ENCODE results near the gene AGBL1.

AGBL1 gene

DNA sequence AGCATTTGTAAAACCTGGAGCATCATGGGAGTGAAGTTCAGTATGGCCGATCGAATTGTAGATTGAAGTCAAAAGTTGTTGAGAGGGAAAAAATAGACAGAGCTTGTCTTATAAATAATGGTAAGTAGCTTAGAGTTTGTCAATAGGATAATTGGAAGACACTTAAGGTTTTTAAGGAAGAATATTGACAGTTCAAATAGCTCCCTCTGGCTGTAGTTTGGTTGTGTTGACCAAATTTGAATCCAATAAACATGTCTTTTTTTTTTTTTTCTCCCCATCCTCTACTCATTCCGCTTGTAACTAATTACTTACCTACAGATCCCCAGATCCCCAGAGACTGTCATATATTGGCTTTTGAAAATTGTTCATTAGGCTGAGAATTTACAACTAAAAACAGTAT is 677.0 kb downstream of the AGBL1 start:
- Histone ChIP-seq H3K27me3 (no peaks in the 10 kb centered on the region), H3K9me3 (replicated peaks in 1 of 11) (no peaks in the 10 kb centered on the region), H3K4me1 (no peaks in the 10 kb centered on the region), H3K4me3 (no peak overlapping the region), H3K36me3 (no peaks in the 10 kb centered on the region), H3K27ac (no peak overlapping the region), H3K9ac (no peak overlapping the region), H3K4me2 (no peak overlapping the region), H4K20me1 (no peaks in the 10 kb centered on the region)
- no peak for TF ChIP-seq Cebpa-rat (IDR thresholded peaks at IDR 0.05)

DNA sequence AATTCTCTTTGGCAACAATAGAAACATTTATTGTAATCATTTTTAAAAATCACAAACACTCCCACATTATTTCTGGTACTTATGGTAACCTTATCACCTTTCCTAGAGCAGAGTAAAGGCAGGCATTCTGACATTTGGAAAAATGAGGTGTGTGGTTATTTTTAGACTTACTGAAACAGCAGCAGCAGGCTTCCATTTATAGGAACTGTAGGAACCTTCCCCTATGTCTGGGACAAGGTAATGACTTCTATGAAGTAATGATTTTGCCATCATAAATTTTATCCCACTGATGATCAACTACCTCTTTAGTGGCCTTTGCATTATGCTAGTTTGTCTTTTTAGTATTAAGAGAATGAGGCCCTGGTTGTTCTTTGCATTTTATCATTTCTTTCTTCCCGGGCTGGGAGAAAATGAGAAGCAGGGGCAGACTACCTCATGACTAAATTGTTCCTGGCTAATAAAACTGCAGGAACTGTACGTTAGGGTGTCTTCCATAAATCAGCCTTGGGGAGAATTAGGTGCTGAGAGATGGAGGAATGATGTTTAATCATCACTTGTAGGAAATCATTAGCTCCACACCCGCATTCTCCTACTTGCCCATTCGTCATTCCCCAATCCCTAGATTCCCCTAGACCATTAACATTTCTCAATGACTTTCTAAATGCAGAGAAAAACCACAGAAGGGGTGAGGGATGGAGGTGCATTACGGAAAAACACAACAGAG is 680.3 kb downstream of the AGBL1 start:
- no peak for TF ChIP-seq Cebpa-rat (IDR thresholded peaks at IDR 0.05)
- H3K36me3 ChIP-seq = no peaks in the 10 kb centered on the region
- H3K4me3 ChIP-seq = no peak overlapping the region
- H3K27me3 ChIP-seq = no peaks in the 10 kb centered on the region
- H3K9ac ChIP-seq = no peak overlapping the region
- H3K4me2 ChIP-seq = no peak overlapping the region
- no peaks in the 10 kb centered on the region for H3K9me3 ChIP-seq (replicated peaks in 1 of 11)
- no peak overlapping the region for H3K27ac ChIP-seq
- no peaks in the 10 kb centered on the region for H3K4me1 ChIP-seq
- H4K20me1 ChIP-seq = no peaks in the 10 kb centered on the region

DNA sequence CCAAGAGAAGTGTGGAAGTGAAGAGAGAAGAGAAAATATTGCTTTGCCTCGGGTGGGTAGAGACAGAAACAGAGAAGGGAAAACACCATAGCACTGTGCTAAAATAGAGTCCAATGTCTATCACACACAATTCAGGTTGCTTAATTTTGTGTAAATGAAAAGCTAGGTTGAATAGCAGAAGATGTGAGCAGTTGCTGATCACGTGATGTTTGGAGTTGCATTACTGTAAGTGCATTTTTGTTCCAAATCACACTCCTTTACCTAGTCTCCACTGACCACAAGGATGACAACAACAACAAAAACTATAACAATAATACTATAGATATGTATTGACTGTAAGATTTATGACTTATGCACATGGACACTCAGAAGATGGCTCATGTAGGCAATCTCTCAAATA is 683.2 kb downstream of the AGBL1 start:
- Histone ChIP-seq H3K9me3 (replicated peaks in 1 of 11) (no peaks in the 10 kb centered on the region), H4K20me1 (no peaks in the 10 kb centered on the region)
- no peak for TF ChIP-seq Cebpa-rat (IDR thresholded peaks at IDR 0.05)

DNA sequence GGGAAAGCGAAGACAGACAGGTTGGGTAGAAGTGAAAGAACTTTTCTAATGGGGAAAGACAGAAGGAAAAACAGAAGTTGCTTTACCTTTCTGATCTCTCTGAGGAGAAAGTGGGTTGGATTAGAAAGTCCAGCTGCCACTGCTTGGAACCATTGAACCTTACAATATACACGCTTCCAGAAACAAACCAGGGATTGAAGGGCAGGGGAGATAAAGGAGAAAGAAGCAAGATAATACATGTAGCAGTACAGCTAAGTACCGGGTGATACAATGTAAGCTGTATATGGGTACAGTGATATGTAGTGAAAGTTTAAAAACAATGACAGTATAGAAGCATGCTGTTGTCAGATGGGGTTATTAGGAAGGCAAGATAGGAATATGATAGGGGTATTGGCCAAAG is 684.4 kb downstream of the AGBL1 start:
- no peak overlapping the region for H3K4me2 ChIP-seq
- no peak for TF ChIP-seq Cebpa-rat (IDR thresholded peaks at IDR 0.05)
- H3K9me3 ChIP-seq (replicated peaks in 1 of 11) = no peaks in the 10 kb centered on the region
- H3K36me3 ChIP-seq = no peaks in the 10 kb centered on the region
- no peak overlapping the region for H3K9ac ChIP-seq
- H3K27me3 ChIP-seq = no peaks in the 10 kb centered on the region
- H3K27ac ChIP-seq = no peak overlapping the region
- no peaks in the 10 kb centered on the region for H4K20me1 ChIP-seq
- no peaks in the 10 kb centered on the region for H3K4me1 ChIP-seq
- no peak overlapping the region for H3K4me3 ChIP-seq

More for the DNA sequence above, 683.2 kb downstream of the AGBL1 start:
- H3K9ac ChIP-seq = no peak overlapping the region
- H3K4me2 ChIP-seq = no peak overlapping the region
- no peaks in the 10 kb centered on the region for H3K4me1 ChIP-seq
- no peaks in the 10 kb centered on the region for H3K27me3 ChIP-seq
- no peaks in the 10 kb centered on the region for H3K36me3 ChIP-seq
- H3K27ac ChIP-seq = no peak overlapping the region
- no peak overlapping the region for H3K4me3 ChIP-seq

DNA sequence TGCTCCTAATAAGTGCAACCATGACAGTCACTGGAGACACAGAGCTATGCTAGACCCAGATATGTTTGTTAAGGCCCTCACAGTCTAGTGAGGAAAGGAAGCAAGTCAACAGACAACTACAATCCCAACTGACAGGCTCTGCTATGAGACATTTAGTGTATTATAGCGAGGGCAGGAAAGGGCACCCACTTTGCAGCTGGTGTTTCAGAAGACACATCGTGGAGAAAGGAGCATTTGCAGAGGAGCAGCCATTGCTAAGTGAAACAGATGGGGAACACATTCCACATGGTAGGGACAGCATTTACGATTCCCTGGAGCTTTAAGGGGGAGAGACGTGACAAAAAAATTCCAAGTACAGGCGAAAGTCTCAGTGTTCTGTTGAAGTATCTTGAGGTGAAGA is 685.6 kb downstream of the AGBL1 start:
- H3K9ac ChIP-seq = no peak overlapping the region
- H3K4me3 ChIP-seq = no peak overlapping the region
- H3K4me1 ChIP-seq = no peaks in the 10 kb centered on the region
- no peak overlapping the region for H3K27ac ChIP-seq
- no peak for TF ChIP-seq Cebpa-rat (IDR thresholded peaks at IDR 0.05)
- H4K20me1 ChIP-seq = no peaks in the 10 kb centered on the region
- H3K9me3 ChIP-seq (replicated peaks in 1 of 11) = no peaks in the 10 kb centered on the region
- no peaks in the 10 kb centered on the region for H3K36me3 ChIP-seq
- no peak overlapping the region for H3K4me2 ChIP-seq
- no peaks in the 10 kb centered on the region for H3K27me3 ChIP-seq

DNA sequence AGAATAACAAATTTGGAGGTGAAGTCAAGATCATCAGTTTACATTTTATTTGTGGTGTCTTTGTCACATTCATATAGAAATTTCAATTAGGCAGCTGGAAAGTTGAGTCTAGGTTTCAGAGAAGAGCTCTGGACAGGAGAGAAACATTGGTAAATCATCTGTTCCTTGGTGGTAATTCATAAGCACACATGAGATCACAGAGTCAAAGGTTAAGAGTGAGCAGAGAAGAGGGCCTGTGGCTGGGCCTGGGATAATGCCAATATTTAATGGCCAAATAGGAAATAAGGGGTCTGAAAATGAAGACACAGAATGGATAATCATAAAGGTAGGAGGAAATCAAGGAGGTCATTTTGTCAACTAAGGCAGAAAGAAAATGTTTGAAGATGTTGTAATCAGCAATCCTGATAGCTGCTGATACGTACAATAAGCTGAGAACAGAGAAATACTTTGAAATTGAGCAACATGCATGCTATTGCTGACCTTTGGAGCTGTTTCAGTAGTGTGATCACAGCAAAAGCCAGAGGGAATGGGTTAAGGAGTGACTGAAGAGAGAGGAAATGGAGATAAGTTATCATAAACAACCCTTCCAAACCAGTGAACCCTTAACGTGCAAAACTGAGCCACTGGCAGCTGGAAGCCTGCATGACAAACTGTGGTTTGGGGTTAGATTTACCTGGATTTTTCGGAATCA is 692.8 kb downstream of the AGBL1 start:
- H3K9me3 ChIP-seq (replicated peaks in 1 of 11) = no peaks in the 10 kb centered on the region
- H3K27me3 ChIP-seq = no peaks in the 10 kb centered on the region
- no peak overlapping the region for H3K4me2 ChIP-seq
- H3K4me3 ChIP-seq = no peak overlapping the region
- H3K9ac ChIP-seq = no peak overlapping the region
- no peak overlapping the region for H3K27ac ChIP-seq
- no peak for TF ChIP-seq Cebpa-rat (IDR thresholded peaks at IDR 0.05)
- no peaks in the 10 kb centered on the region for H3K4me1 ChIP-seq
- no peaks in the 10 kb centered on the region for H4K20me1 ChIP-seq
- H3K36me3 ChIP-seq = no peaks in the 10 kb centered on the region

DNA sequence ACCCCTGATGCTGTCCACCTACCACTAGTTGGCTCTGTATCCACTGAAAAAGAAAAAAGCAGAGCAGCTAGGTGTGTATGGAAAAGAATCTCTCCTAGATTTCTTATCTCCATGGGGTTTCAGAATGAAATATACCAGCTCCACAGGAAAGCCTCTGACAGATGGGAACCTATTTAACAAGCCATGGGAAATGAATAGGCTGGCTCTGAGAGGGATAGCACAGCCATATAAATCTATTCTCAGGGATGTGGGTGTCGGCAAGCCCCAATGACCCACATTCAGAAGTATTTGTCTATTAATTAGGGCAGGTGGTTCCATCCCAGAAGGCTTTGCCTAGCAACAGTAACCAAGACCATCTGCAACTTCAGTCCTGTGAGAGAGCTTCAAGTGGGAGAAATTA is 694.1 kb downstream of the AGBL1 start:
- no peaks in the 10 kb centered on the region; a peak in 1 of 22 replicates for H3K9me3 ChIP-seq (replicated peaks in 1 of 11)
- H3K27me3 ChIP-seq = no peaks in the 10 kb centered on the region
- no peaks in the 10 kb centered on the region for H3K36me3 ChIP-seq
- H3K9ac ChIP-seq = no peak overlapping the region
- no peaks in the 10 kb centered on the region for H4K20me1 ChIP-seq
- no peaks in the 10 kb centered on the region for H3K4me1 ChIP-seq
- no peak overlapping the region for H3K4me2 ChIP-seq
- H3K4me3 ChIP-seq = no peak overlapping the region
- H3K27ac ChIP-seq = no peak overlapping the region
- no peak for TF ChIP-seq Cebpa-rat (IDR thresholded peaks at IDR 0.05)

DNA sequence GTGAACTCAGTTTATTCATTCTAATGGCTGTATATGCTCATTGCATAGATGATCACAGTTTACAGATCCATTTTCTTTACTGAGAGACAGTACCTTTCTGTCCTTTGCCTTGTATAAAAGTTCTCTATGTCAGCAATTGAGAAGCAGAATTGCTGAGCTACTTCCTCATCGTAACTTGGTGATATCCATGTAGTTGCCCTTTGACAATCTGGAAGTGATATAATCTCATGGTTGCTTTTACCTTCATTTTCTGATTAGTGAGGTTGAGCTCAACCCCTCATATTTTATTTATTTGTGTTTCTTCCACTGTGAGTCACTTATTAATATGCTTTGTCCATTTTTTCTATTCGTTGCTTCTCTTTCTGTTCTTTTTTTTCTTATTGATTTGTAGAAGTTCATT is 696.5 kb downstream of the AGBL1 start:
- Histone ChIP-seq H3K4me3 (no peak overlapping the region), H3K4me2 (no peak overlapping the region), H3K9ac (no peak overlapping the region), H4K20me1 (no peaks in the 10 kb centered on the region), H3K27me3 (no peaks in the 10 kb centered on the region), H3K9me3 (replicated peaks in 1 of 11) (no peaks in the 10 kb centered on the region; a peak in 1 of 22 replicates), H3K36me3 (no peaks in the 10 kb centered on the region), H3K4me1 (no peaks in the 10 kb centered on the region), H3K27ac (no peak overlapping the region)
- TF ChIP-seq Cebpa-rat (IDR thresholded peaks at IDR 0.05) = no peak

DNA sequence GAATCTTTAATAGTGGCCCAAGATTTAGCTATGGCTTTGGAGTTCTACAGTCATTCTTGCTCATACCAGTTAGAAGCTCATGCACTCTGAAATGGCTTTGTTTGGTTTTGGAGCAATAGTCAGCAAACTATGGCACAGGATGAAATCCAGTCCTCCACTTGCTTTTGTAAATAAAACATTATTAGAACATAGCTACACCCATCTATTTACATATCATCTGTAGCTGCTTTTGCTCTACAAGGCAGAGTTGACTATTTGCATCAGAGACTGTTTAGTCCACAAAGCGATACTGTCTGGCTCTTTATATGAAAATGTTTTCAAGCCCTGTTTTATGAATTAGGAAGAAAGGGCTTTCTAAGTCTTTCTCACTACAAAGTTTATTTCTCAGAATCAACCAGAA is 716.9 kb downstream of the AGBL1 start:
- no peak for TF ChIP-seq Cebpa-rat (IDR thresholded peaks at IDR 0.05)
- H3K27me3 ChIP-seq = no peaks in the 10 kb centered on the region
- peak overlapping the region in 10 of 11 experiments; percentile 27 to 70 (median 65); a peak in 18 of 22 replicates for H3K4me2 ChIP-seq
- H3K4me1 ChIP-seq = peaks cover 9 to 14% (median 12%) of the 10 kb centered on the region in 10 experiments
- no peaks in the 10 kb centered on the region for H3K9me3 ChIP-seq (replicated peaks in 1 of 11)
- H3K4me3 ChIP-seq = no peak overlapping the region
- no peaks in the 10 kb centered on the region for H4K20me1 ChIP-seq
- no peaks in the 10 kb centered on the region for H3K36me3 ChIP-seq
- H3K9ac ChIP-seq = no peak overlapping the region
- H3K27ac ChIP-seq = no peak overlapping the region

DNA sequence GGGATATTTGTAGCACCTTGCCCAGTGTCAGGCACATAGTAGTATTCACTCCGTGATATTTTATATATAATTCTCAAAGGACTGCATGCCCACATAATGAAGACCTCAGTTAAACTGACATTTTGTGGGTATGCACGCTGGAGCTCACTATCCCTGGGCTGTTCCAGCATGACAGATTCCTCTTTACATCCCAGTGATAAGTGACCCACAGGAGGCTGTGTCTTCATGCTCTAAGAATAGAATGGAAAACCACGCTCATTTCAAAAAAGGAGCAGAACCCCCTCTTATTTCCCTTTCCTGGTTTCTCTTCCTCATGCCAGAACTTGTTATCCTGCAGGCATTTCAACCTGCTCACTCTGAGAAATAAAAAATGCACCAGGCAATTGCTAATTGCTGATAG is 717.5 kb downstream of the AGBL1 start:
- TF ChIP-seq Cebpa-rat (IDR thresholded peaks at IDR 0.05) = no peak
- Histone ChIP-seq H3K36me3 (no peaks in the 10 kb centered on the region), H3K9me3 (replicated peaks in 1 of 11) (no peaks in the 10 kb centered on the region), H3K4me3 (no peak overlapping the region), H4K20me1 (no peaks in the 10 kb centered on the region), H3K27ac (no peak overlapping the region), H3K4me1 (peaks cover 9 to 14% (median 12%) of the 10 kb centered on the region in 10 experiments), H3K4me2 (peak overlapping the region; percentile 27 to 70 (median 64)), H3K27me3 (no peaks in the 10 kb centered on the region), H3K9ac (no peak overlapping the region)

All from BLaER1 treated with 17β-estradiol and CSF1 and Interleukin-3, amounts not matched to agents 10 nM and 100 nM (cell line).